HepG2 (cell line): ENCODE results near the gene GATM. TPM values are rescaled to one million over a fixed set of nuclear protein-coding genes. Genes with fewer than 3 reads are reported as not detected.

Source experiments
- ATF2 ChIP-seq: sonication (generic); formaldehyde crosslinking; IDR thresholded peaks from 2 replicates; pipeline ENCODE4 v1.4.0; 2020; ENCODE audit warnings: missing genetic modification reagents
- HIVEP1 ChIP-seq: sonication (generic); formaldehyde crosslinking; IDR thresholded peaks from 2 replicates; pipeline ENCODE4 v1.4.0; 2020; ENCODE audit warnings: mild to moderate bottlenecking, missing genetic modification reagents
- HNRNPLL ChIP-seq: fragments of 200-400 bp; formaldehyde crosslinking; IDR thresholded peaks from 2 replicates; pipeline ENCODE4 v1.6.1; 2017; ENCODE audit warnings: mild to moderate bottlenecking, low read depth, low read length; ENCODE audit not compliant: poor library complexity, severe bottlenecking
- KDM6A ChIP-seq: IDR thresholded peaks from 2 replicates; pipeline ENCODE4 v1.6.1; 2016; ENCODE audit warnings: low read depth
- KLF6 ChIP-seq: IDR thresholded peaks from 2 replicates; pipeline ENCODE4 v1.8.0; 2016; ENCODE audit warnings: missing biosample characterization, missing genetic modification reagents
- NFYB ChIP-seq: sonication (generic); formaldehyde crosslinking; IDR thresholded peaks from 2 replicates; pipeline ENCODE4 v1.4.0; 2020; ENCODE audit warnings: missing genetic modification reagents
- NR2C2 ChIP-seq: sonication (generic); formaldehyde crosslinking; IDR thresholded peaks from 2 replicates; pipeline ENCODE4 v1.4.0; 2020; ENCODE audit warnings: missing genetic modification reagents, mild to moderate bottlenecking, moderate library complexity, borderline replicate concordance
- PAX8 ChIP-seq: sonication (generic); formaldehyde crosslinking; IDR thresholded peaks from 2 replicates; pipeline ENCODE4 v1.8.0; 2022; ENCODE audit warnings: mild to moderate bottlenecking, missing genetic modification reagents, borderline replicate concordance
- SAFB2 ChIP-seq: sonication (generic); formaldehyde crosslinking; IDR thresholded peaks from 2 replicates; pipeline ENCODE4 v1.5.1; 2020; ENCODE audit warnings: missing genetic modification reagents, low read depth, mild to moderate bottlenecking, borderline replicate concordance
- TEF ChIP-seq: sonication (generic); formaldehyde crosslinking; IDR thresholded peaks from 2 replicates; pipeline ENCODE4 v1.5.0; 2020; ENCODE audit warnings: missing genetic modification reagents
- UBTF ChIP-seq: sonication (generic); formaldehyde crosslinking; IDR thresholded peaks from 2 replicates; pipeline ENCODE4 v1.4.0; 2020; ENCODE audit warnings: mild to moderate bottlenecking, missing genetic modification reagents
- ZNF235 ChIP-seq: sonication (generic); formaldehyde crosslinking; IDR thresholded peaks from 2 replicates; pipeline ENCODE4 v1.8.1; 2023; ENCODE audit warnings: mild to moderate bottlenecking, missing genetic modification reagents, borderline replicate concordance
- ZNF589 ChIP-seq: sonication (generic); formaldehyde crosslinking; conservative IDR thresholded peaks from 2 replicates; pipeline ENCODE4 v1.8.0; 2022; ENCODE audit warnings: mild to moderate bottlenecking, moderate library complexity, missing genetic modification reagents
- ZSCAN29 ChIP-seq: sonication (generic); formaldehyde crosslinking; conservative IDR thresholded peaks from 2 replicates; pipeline ENCODE4 v1.4.0; 2020; ENCODE audit warnings: mild to moderate bottlenecking, missing genetic modification reagents
- polyA plus RNA-seq, 8 experiments: library from polyadenylated mRNA; depleted of rRNA in 3 of 8; stranded (reverse) in 7 of 8; unstranded in 1 of 8; fragments of >200 nt; fragmentation: Illumina TruSeq in 4 of 8; extraction: Trizol in 4 of 8; gene quantifications; 2 replicates each; pipeline versions ENCODE4 v1.2.1 to v1.2.3, GENCODE V29; 2011 to 2016; ENCODE audit warnings: low read depth in 4 of 8, missing spikeins in 1 of 8, mixed read lengths in 1 of 8; ENCODE audit not compliant: insufficient read depth in 1 of 8
- total RNA-seq, 5 experiments: library from RNA; depleted of rRNA; stranded (reverse); fragments of >200 nt; fragmentation: Illumina TruSeq; extraction: Trizol; gene quantifications; 2 replicates each; pipeline ENCODE4 v1.2.3, GENCODE V29; 2016; ENCODE audit warnings: low read depth in 1 of 5
- TF ChIP-seq, protein P1 (sequence below): sonication (generic); formaldehyde crosslinking; IDR thresholded peaks from 2 replicates; pipeline ENCODE4 v1.4.0; 2020; ENCODE audit warnings: mild to moderate bottlenecking, low read depth, missing genetic modification reagents
- TF ChIP-seq, protein P2 (sequence below): sonication (generic); formaldehyde crosslinking; IDR thresholded peaks from 2 replicates; pipeline ENCODE4 v1.4.0; 2020; ENCODE audit warnings: missing genetic modification reagents, mild to moderate bottlenecking, borderline replicate concordance
- TF ChIP-seq, protein P3 (sequence below): sonication (generic); formaldehyde crosslinking; IDR thresholded peaks from 2 replicates; pipeline ENCODE4 v1.5.1; 2020; ENCODE audit warnings: missing genetic modification reagents, mild to moderate bottlenecking, borderline replicate concordance

Gene GATM
- total and polyA plus RNA-seq, 2 of the 13 experiments (the other 11 are each of a cell fraction or from before 2014, with no cell fraction given), result 2.1 to 16.8 TPM

DNA sequence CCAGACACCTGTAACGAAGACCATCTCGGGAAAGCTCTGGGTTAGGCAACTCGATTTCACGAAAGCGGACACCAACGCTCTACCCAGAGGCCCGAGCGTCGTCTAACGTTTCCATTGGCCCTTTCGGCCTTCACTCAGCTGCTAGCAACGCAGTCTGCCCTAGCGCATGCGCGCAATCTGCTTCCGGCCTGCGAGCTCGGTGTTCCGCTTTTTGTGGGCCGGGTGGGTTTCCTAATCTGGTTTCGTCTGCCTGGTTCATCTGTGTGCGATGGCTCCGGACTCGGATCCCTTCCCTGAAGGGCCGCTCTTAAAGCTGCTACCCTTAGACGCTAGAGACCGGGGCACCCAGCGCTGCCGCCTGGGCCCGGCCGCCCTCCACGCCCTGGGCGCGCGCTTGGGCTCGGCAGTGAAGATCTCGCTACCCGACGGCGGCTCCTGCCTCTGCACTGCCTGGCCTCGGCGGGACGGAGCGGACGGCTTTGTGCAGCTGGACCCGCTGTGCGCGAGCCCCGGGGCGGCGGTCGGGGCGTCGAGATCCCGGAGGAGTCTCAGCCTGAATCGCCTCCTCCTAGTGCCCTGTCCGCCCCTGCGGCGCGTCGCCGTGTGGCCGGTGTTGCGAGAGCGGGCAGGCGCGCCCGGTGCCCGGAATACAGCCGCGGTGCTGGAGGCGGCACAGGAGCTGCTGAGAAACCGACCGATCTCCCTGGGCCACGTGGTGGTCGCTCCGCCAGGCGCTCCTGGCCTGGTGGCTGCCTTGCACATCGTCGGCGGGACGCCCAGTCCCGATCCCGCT, 24.0 kb upstream of the GATM start (continued):
- TF ChIP-seq, protein P1, sequence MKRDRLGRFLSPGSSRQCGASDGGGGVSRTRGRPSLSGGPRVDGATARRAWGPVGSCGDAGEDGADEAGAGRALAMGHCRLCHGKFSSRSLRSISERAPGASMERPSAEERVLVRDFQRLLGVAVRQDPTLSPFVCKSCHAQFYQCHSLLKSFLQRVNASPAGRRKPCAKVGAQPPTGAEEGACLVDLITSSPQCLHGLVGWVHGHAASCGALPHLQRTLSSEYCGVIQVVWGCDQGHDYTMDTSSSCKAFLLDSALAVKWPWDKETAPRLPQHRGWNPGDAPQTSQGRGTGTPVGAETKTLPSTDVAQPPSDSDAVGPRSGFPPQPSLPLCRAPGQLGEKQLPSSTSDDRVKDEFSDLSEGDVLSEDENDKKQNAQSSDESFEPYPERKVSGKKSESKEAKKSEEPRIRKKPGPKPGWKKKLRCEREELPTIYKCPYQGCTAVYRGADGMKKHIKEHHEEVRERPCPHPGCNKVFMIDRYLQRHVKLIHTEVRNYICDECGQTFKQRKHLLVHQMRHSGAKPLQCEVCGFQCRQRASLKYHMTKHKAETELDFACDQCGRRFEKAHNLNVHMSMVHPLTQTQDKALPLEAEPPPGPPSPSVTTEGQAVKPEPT (CRISPR knock-in tag), result no peak; the same call in 1 of the 2 replicates
- no peak for TF ChIP-seq ZNF589 (CRISPR knock-in tag)
- TF ChIP-seq HNRNPLL, result peak; percentile 42
- TF ChIP-seq ATF2 (CRISPR knock-in tag), result peak; percentile 80
- TF ChIP-seq TEF (CRISPR knock-in tag), result no peak
- 0 out of 2 replicates have a peak, but pooled peaks have one; percentile 24 for TF ChIP-seq KDM6A
- no peak; the same call in 1 of the 2 replicates for TF ChIP-seq KLF6 (CRISPR knock-in tag)
- peak; percentile 94 for TF ChIP-seq NFYB (CRISPR knock-in tag)
- TF ChIP-seq, protein P2, sequence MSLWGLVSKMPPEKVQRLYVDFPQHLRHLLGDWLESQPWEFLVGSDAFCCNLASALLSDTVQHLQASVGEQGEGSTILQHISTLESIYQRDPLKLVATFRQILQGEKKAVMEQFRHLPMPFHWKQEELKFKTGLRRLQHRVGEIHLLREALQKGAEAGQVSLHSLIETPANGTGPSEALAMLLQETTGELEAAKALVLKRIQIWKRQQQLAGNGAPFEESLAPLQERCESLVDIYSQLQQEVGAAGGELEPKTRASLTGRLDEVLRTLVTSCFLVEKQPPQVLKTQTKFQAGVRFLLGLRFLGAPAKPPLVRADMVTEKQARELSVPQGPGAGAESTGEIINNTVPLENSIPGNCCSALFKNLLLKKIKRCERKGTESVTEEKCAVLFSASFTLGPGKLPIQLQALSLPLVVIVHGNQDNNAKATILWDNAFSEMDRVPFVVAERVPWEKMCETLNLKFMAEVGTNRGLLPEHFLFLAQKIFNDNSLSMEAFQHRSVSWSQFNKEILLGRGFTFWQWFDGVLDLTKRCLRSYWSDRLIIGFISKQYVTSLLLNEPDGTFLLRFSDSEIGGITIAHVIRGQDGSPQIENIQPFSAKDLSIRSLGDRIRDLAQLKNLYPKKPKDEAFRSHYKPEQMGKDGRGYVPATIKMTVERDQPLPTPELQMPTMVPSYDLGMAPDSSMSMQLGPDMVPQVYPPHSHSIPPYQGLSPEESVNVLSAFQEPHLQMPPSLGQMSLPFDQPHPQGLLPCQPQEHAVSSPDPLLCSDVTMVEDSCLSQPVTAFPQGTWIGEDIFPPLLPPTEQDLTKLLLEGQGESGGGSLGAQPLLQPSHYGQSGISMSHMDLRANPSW (CRISPR knock-in tag), result peak; percentile 15; the same call in 1 of the 2 replicates
- peak; percentile 99 for TF ChIP-seq UBTF (CRISPR knock-in tag)
- TF ChIP-seq SAFB2 (CRISPR knock-in tag), result peak; percentile 35; the same call in 1 of the 2 replicates
- TF ChIP-seq, protein P3, sequence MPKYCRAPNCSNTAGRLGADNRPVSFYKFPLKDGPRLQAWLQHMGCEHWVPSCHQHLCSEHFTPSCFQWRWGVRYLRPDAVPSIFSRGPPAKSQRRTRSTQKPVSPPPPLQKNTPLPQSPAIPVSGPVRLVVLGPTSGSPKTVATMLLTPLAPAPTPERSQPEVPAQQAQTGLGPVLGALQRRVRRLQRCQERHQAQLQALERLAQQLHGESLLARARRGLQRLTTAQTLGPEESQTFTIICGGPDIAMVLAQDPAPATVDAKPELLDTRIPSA, result peak; percentile 87; the same call in 1 of the 2 replicates
- no peak for TF ChIP-seq ZSCAN29
- 0 out of 2 replicates have a peak, but pooled peaks have one; percentile 59 for TF ChIP-seq HIVEP1
- peak; percentile 51 for TF ChIP-seq NR2C2 (CRISPR knock-in tag)
- TF ChIP-seq ZNF235 (CRISPR knock-in tag), result peak; percentile 20; the same call in 1 of the 2 replicates
- 0 out of 2 replicates have a peak, but pooled peaks have one; percentile 45 for TF ChIP-seq PAX8 (CRISPR knock-in tag)
